Activated CD4-positive, alpha-beta memory T cell treated with anti-CD3 and anti-CD28 coated beads for 36 hours (primary cell): ENCODE measurements around the gene RNF121. TPM values are rescaled to one million over a fixed set of nuclear protein-coding genes. Genes with fewer than 3 reads are reported as not detected.

Experiments used
- CTCF ChIA-PET: fragments of 350-600 bp; sonication (Branson Sonifier 250); formaldehyde crosslinking; loops from one replicate; lab custom pipeline; 2021; ENCODE audit warnings: antibody characterized with exemption, inconsistent platforms; lab: Charles Lee
- POLR2A ChIA-PET: fragments of 350-600 bp; sonication (Branson Sonifier 250); formaldehyde crosslinking; loops from one replicate; lab custom pipeline; 2021; ENCODE audit warnings: antibody characterized with exemption; lab: Charles Lee
- DNase-seq: peaks from one replicate; pipeline ENCODE4 v3.0.0-alpha.2; 2020
- H3K27ac Mint-ChIP-seq: one replicate; pipeline ENCODE4 v1.8.0; 2021; ENCODE audit warnings: mixed read lengths
- H3K27me3 Mint-ChIP-seq: one replicate; pipeline ENCODE4 v1.8.0; 2021; ENCODE audit warnings: mixed read lengths
- H3K36me3 Mint-ChIP-seq: one replicate; pipeline ENCODE4 v1.8.0; 2021; ENCODE audit warnings: mixed read lengths
- H3K4me1 Mint-ChIP-seq: one replicate; pipeline ENCODE4 v1.8.0; 2021; ENCODE audit warnings: low read depth, mixed read lengths
- H3K4me3 Mint-ChIP-seq: one replicate; pipeline ENCODE4 v1.8.0; 2021; ENCODE audit warnings: mild to moderate bottlenecking, mixed read lengths
- H3K9me3 Mint-ChIP-seq: one replicate; pipeline ENCODE4 v1.8.0; 2021; ENCODE audit warnings: mixed read lengths
- intact Hi-C: fragments of 100-400 bp; cut with micrococcal nuclease; formaldehyde crosslinking; loops from one replicate; pipeline ENCODE4 v1.15.1; 2023
- total RNA-seq, 2 experiments: library from RNA; stranded (reverse); gene quantifications; one replicate each; pipeline ENCODE4 v1.2.3, GENCODE V29; 2021

The RNF121 gene
- total RNA-seq, 2 experiments from 2014 or later, result 34.9 to 37.1 TPM

DNA sequence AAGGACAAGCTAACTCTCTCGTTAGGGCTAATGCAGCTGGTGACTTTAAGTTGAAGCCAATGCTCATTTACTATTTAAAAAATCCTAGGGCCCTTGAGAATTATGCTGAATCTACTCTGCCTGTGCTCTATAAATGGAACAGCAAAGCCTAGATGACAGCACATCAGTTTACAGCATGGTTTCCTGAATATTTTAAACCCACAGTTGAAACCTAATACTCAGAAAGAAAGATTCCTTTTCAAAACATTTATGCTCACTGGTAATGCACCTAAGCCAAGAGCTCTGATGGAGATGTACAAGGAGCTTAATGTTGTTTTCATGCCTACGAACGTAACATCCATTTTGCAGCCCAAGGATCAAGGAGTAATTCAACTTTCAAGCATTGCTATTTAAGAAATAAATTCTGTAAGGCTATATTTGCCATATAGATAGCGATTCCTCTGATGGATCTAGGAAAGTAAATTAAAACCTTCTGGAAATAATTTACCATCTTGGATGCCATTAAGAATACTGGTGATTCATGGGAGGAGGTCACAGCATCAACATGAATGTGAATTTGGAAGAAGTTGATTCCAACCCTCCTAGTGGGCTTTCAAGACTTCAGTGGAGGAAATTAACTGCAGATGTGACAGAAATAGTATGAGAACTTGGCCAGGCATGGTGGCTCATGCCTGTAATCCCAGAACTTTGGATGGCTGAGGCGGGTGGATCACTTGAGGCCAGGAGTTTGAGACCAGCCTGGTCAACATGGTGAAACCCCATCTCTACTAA, 14.9 kb upstream of the RNF121 start:
- no peaks in the 10 kb centered on the region for H3K27me3 Mint-ChIP-seq
- intact Hi-C loops, result loop anchor here (5.0 kb wide), 1 partner anchor 63 kb away; no protein-coding TSS in a partner anchor
- POLR2A ChIA-PET, result interaction anchor here (2.9 kb wide), 1 partner anchor 14 kb away, joined by 8 read pairs; the partner anchor contains the start of gene XNDC1N
- no peak overlapping the region for H3K4me3 Mint-ChIP-seq
- no peaks in the 10 kb centered on the region for H3K9me3 Mint-ChIP-seq
- peaks cover 28% of the 10 kb centered on the region for H3K4me1 Mint-ChIP-seq
- H3K27ac Mint-ChIP-seq, result peak overlapping the region; percentile 75
- CTCF ChIA-PET, result no interaction called here
- peaks cover 55% of the 10 kb centered on the region for H3K36me3 Mint-ChIP-seq
- no peak for DNase-seq

DNA sequence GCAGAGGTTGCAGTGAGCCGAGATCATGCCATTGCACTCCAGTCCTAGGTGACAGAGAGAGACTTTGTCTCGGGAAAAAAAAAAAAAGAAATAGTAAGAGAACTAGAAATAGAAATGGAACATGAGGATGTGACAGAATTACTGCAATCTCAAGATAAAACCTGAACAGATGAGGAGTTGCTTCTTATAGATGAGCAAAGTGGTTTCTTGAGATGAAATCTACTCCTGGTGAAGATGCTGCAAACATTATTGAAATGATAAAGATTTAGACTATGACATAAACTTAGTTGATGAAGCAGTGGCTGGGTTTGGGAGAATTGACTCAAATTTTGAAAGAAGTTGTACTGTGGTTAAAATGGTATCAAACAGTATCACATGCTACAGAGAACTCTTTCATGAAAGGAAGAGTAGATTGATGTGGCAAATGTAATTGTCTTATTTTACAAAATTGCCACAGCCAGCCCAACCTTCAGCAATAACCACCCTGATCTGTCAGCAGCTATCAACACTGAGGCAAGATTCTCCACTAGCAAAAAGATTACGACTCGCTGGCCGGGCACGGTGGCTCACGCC, 14.1 kb upstream of the RNF121 start:
- intact Hi-C loops, result loop anchor here (5.0 kb wide), 1 partner anchor 63 kb away; no protein-coding TSS in a partner anchor
- ChIA-PET CTCF (interaction anchor here (0.7 to 1.0 kb wide), 2 partner anchors 13 to 41 kb away, joined by 3 read pairs; no protein-coding TSS in a partner anchor), POLR2A (interaction anchor here (1.0 to 2.9 kb wide), 2 partner anchors 13 to 16 kb away, joined by 3 to 8 read pairs; partner anchors contain the start of gene XNDC1N)
- Mint-ChIP-seq H3K4me1 (peaks cover 28% of the 10 kb centered on the region), H3K4me3 (no peak overlapping the region), H3K36me3 (peaks cover 57% of the 10 kb centered on the region), H3K9me3 (no peaks in the 10 kb centered on the region), H3K27ac (peak overlapping the region; percentile 75), H3K27me3 (no peaks in the 10 kb centered on the region)
- DNase-seq, result peak; percentile 30

GRCh38 chr11:71917646-71918140, 11.2 kb upstream of the RNF121 start:
- ChIA-PET CTCF (no interaction called here), POLR2A (no interaction called here)
- no peak for DNase-seq
- H3K4me3 Mint-ChIP-seq, result no peak overlapping the region
- peaks cover 51% of the 10 kb centered on the region for H3K36me3 Mint-ChIP-seq
- no peak overlapping the region for H3K27ac Mint-ChIP-seq
- intact Hi-C loops, result no loop called here
- no peaks in the 10 kb centered on the region for H3K27me3 Mint-ChIP-seq
- H3K4me1 Mint-ChIP-seq, result peaks cover 16% of the 10 kb centered on the region
- H3K9me3 Mint-ChIP-seq, result no peaks in the 10 kb centered on the region

- DNase-seq, result peak; percentile 85
- H3K9me3 Mint-ChIP-seq, result no peaks in the 10 kb centered on the region
- peak within 1 kb of the TSS; percentile 86 for H3K4me3 Mint-ChIP-seq
- intact Hi-C loops, result loop anchor here (1.0 to 2.0 kb wide), 5 partner anchors 17 to 506 kb away; partner anchors contain the start of genes ANAPC15, CLPB, LAMTOR1 and LRRC51
- no peaks in the 10 kb centered on the region for H3K27me3 Mint-ChIP-seq
- POLR2A ChIA-PET, result interaction anchor here (0.6 to 1.8 kb wide), 10 partner anchors 9 to 185 kb away, joined by 3 to 9 read pairs (median 4); partner anchors contain the start of gene ANAPC15
- peaks cover 24% of the 10 kb centered on the region for H3K36me3 Mint-ChIP-seq
- CTCF ChIA-PET, result interaction anchor here (0.7 to 2.4 kb wide), 9 partner anchors 13 to 506 kb away, joined by 3 to 17 read pairs (median 3); partner anchors contain the start of gene CLPB
- H3K4me1 Mint-ChIP-seq, result peaks cover 38% of the 10 kb centered on the region
- H3K27ac Mint-ChIP-seq, result peak within 1 kb of the TSS; percentile 97
Observed at GRCh38 chr11:71927820-71928736, 768 bp upstream of the RNF121 start, which contains the start of gene XNDC1N. Gene XNDC1N (minus strand): TSS chr11:71928594. CDS start chr11:71923353, 5,241 bp downstream.

DNA sequence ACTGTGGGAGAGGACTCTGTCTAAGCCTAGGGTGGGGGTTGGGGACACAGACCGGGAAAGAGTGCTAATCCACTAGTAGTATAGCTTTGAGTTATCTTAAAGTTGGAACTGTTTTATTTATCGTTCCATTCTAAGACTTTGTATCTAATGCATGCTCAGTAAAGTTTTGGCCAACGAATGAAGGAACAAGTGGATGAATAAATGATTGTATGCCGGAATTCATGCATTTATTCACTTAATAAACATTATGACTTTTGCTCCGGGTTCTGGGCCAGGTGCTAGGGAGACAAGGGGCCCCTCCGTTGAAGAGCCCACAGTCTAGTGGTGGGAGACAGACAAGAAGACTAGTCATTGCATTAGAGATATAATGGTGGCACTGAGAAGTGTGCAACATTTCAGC, 645 bp downstream of the RNF121 start:
- intact Hi-C loops, result loop anchor here (2.0 kb wide), 1 partner anchor 173 kb away; the partner anchor contains the start of gene LAMTOR1
- POLR2A ChIA-PET, result interaction anchor here (0.6 to 1.8 kb wide), 4 partner anchors 33 to 183 kb away, joined by 3 to 9 read pairs (median 4); partner anchors contain the start of gene ANAPC15
- CTCF ChIA-PET, result interaction anchor here (0.8 to 2.4 kb wide), 6 partner anchors 18 to 215 kb away, joined by 3 to 17 read pairs (median 3); no protein-coding TSS in a partner anchor
- Mint-ChIP-seq H3K4me3 (peak overlapping the region; percentile 86), H3K4me1 (peaks cover 50% of the 10 kb centered on the region), H3K27ac (peak overlapping the region; percentile 97), H3K9me3 (no peaks in the 10 kb centered on the region), H3K36me3 (peaks cover 26% of the 10 kb centered on the region), H3K27me3 (no peaks in the 10 kb centered on the region)
- no peak for DNase-seq

DNA sequence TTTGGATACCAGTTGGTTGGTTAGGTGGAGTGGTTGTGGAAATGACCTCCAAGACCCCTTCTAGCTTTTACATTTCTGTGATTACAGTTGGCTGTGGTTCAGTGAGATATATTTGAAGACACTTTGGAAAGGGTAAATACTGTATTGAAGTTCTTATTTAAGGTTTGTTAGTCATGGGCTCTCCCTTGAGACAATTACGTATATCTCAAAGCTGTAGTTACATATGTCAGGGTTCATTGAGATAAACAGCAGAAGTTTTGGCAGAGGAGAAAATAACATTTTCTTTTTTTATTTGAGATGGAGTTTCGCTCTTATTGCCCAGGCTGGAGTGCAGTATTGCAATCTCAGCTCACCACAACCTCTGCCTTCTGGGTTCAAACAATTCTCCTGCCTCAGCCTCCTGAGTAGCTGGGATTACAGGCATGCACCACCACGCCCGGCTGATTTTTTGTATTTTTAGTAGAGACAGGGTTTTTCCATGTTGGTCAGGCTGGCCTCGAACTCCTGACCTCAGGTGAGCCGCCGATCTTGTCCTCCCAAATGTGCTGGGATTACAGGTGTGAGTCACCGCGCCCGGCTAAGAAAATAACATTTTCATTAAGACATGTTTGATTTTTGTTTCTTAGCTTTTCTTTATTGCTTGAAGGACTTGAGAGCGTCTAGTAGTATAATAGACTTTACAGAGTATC, 1.9 kb downstream of the RNF121 start:
- H3K27me3 Mint-ChIP-seq, result no peaks in the 10 kb centered on the region
- CTCF ChIA-PET, result interaction anchor here (0.7 to 3.0 kb wide), 5 partner anchors 27 to 95 kb away, joined by 3 to 9 read pairs (median 6); no protein-coding TSS in a partner anchor
- peak overlapping the region; percentile 86 for H3K4me3 Mint-ChIP-seq
- POLR2A ChIA-PET, result interaction anchor here (0.6 to 1.4 kb wide), 6 partner anchors 16 to 500 kb away, joined by 3 to 6 read pairs (median 4); no protein-coding TSS in a partner anchor
- intact Hi-C loops, result loop anchor here (2.0 to 5.0 kb wide), 2 partner anchors 32 to 292 kb away; partner anchors contain the start of gene INPPL1
- H3K4me1 Mint-ChIP-seq, result peaks cover 55% of the 10 kb centered on the region
- peak; percentile 40 for DNase-seq
- H3K36me3 Mint-ChIP-seq, result peaks cover 16% of the 10 kb centered on the region
- H3K27ac Mint-ChIP-seq, result peak overlapping the region; percentile 97
- no peaks in the 10 kb centered on the region for H3K9me3 Mint-ChIP-seq

- no peak for DNase-seq
- Mint-ChIP-seq H3K27me3 (no peaks in the 10 kb centered on the region), H3K36me3 (peaks cover 15% of the 10 kb centered on the region), H3K4me1 (peaks cover 55% of the 10 kb centered on the region), H3K9me3 (no peaks in the 10 kb centered on the region), H3K4me3 (peak overlapping the region; percentile 86), H3K27ac (peak overlapping the region; percentile 97)
- ChIA-PET CTCF (interaction anchor here (0.7 to 3.0 kb wide), 5 partner anchors 26 to 94 kb away, joined by 3 to 9 read pairs (median 6); no protein-coding TSS in a partner anchor), POLR2A (interaction anchor here (0.6 to 1.4 kb wide), 5 partner anchors 16 to 500 kb away, joined by 3 to 6 read pairs (median 4); no protein-coding TSS in a partner anchor)
- intact Hi-C loops, result loop anchor here (2.0 to 5.0 kb wide), 2 partner anchors 32 to 291 kb away; partner anchors contain the start of gene INPPL1
Observed at GRCh38 chr11:71931245-71931602, 2.4 kb downstream of the RNF121 start.

- intact Hi-C loops, result loop anchor here (5.0 kb wide), 1 partner anchor 289 kb away; the partner anchor contains the start of gene INPPL1
- H3K36me3 Mint-ChIP-seq, result peaks cover 16% of the 10 kb centered on the region
- H3K4me1 Mint-ChIP-seq, result peaks cover 49% of the 10 kb centered on the region
- POLR2A ChIA-PET, result interaction anchor here (1.1 kb wide), 1 partner anchor 22 kb away, joined by 4 read pairs; no protein-coding TSS in a partner anchor
- no peak overlapping the region for H3K4me3 Mint-ChIP-seq
- no peaks in the 10 kb centered on the region for H3K9me3 Mint-ChIP-seq
- H3K27ac Mint-ChIP-seq, result peak overlapping the region; percentile 2
- no peak for DNase-seq
- no peaks in the 10 kb centered on the region for H3K27me3 Mint-ChIP-seq
- CTCF ChIA-PET, result interaction anchor here (1.0 to 3.0 kb wide), 4 partner anchors 11 to 92 kb away, joined by 3 to 9 read pairs (median 3); no protein-coding TSS in a partner anchor
Observed at GRCh38 chr11:71933141-71933933, 4.5 kb downstream of the RNF121 start.

DNA sequence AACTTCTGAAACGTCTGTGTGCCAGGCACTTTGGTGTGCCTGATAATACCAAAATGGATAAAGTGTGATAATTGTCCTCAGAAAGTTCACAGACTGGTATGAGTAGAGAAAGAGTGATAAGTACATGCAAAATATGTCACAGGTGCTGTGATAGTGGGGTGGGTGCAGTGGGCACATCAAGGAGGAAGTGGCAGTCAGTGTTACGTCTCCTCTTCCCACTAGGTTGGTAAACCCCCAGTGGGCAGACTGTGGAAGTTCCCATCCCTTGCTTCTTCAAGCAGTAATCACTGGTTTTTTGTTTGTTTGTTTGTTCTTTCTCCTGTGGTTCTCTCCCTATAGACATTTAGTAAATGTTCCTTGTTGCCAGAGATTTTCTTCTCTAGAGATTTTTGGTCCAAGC, 5.4 kb downstream of the RNF121 start:
- intact Hi-C loops, result loop anchor here (5.0 kb wide), 1 partner anchor 288 kb away; the partner anchor contains the start of gene INPPL1
- H3K27ac Mint-ChIP-seq, result peak overlapping the region; percentile 2
- DNase-seq, result peak; percentile 27
- peaks cover 49% of the 10 kb centered on the region for H3K4me1 Mint-ChIP-seq
- no peak overlapping the region for H3K4me3 Mint-ChIP-seq
- POLR2A ChIA-PET, result no interaction called here
- no peaks in the 10 kb centered on the region for H3K27me3 Mint-ChIP-seq
- H3K36me3 Mint-ChIP-seq, result peaks cover 13% of the 10 kb centered on the region
- CTCF ChIA-PET, result interaction anchor here (1.1 to 1.2 kb wide), 2 partner anchors 10 to 22 kb away, joined by 3 read pairs; no protein-coding TSS in a partner anchor
- H3K9me3 Mint-ChIP-seq, result no peaks in the 10 kb centered on the region
